ENCODE measurements around the gene UBE2V1.
"Not testable (repeated sequence)": the region's sequence is repeated elsewhere in the genome, so short reads cannot be mapped to it uniquely, and the experiment has no call there.

UBE2V1 gene

GRCh38 chr20:50137702-50138101, 24.8 kb upstream of the UBE2V1 start:
- DNase-seq (ENCODE audit: low read depth), result not testable (repeated sequence)

GRCh38 chr20:50136822-50137599, 24.1 kb upstream of the UBE2V1 start:
- DNase-seq (ENCODE audit: low read depth), result no peak

GRCh38 chr20:50135157-50135556, 22.2 kb upstream of the UBE2V1 start:
- DNase-seq (ENCODE audit: low read depth), result not testable (repeated sequence)

- DNase-seq (ENCODE audit: low read depth), result no peak
These were observed 20.7 kb upstream of the UBE2V1 start for GRCh38 chr20:50133474-50134217.

- DNase-seq (ENCODE audit: low read depth), result no peak
These were observed 20.1 kb upstream of the UBE2V1 start for GRCh38 chr20:50133041-50133440.

- DNase-seq (ENCODE audit: low read depth), result no peak
These were observed 18.0 kb upstream of the UBE2V1 start for GRCh38 chr20:50130995-50131394.

- DNase-seq (ENCODE audit: low read depth), result no peak
These were observed 17.4 kb upstream of the UBE2V1 start for GRCh38 chr20:50130356-50130723.

- no peak for DNase-seq (ENCODE audit: low read depth)
These were observed 16.9 kb upstream of the UBE2V1 start for GRCh38 chr20:50129662-50130355.

GRCh38 chr20:50128520-50128905, 15.6 kb upstream of the UBE2V1 start:
- DNase-seq (ENCODE audit: low read depth), result no peak

GRCh38 chr20:50127587-50128519, 14.9 kb upstream of the UBE2V1 start:
- no peak for DNase-seq (ENCODE audit: low read depth)

- no peak for DNase-seq (ENCODE audit: low read depth)
These were observed 13.7 kb upstream of the UBE2V1 start for GRCh38 chr20:50126662-50127061.

- DNase-seq (ENCODE audit: low read depth), result no peak
These were observed 12.3 kb upstream of the UBE2V1 start for GRCh38 chr20:50125279-50125678.

GRCh38 chr20:50124496-50124895, 11.5 kb upstream of the UBE2V1 start:
- DNase-seq (ENCODE audit: low read depth), result no peak

- no peak for DNase-seq (ENCODE audit: low read depth)
These were observed 10.5 kb upstream of the UBE2V1 start for GRCh38 chr20:50123418-50123817.

GRCh38 chr20:50122763-50123162, 9.8 kb upstream of the UBE2V1 start:
- no peak for DNase-seq (ENCODE audit: low read depth)

GRCh38 chr20:50121858-50122271, 8.9 kb upstream of the UBE2V1 start:
- DNase-seq (ENCODE audit: low read depth), result peak; percentile 76

GRCh38 chr20:50120935-50121693, 8.2 kb upstream of the UBE2V1 start:
- peak; percentile 30 for DNase-seq (ENCODE audit: low read depth)

GRCh38 chr20:50118203-50118602, 5.3 kb upstream of the UBE2V1 start:
- no peak for DNase-seq (ENCODE audit: low read depth)

GRCh38 chr20:50116368-50116999, 3.5 kb upstream of the UBE2V1 start:
- DNase-seq (ENCODE audit: low read depth), result no peak

- DNase-seq (ENCODE audit: low read depth), result peak; percentile 97
These were observed 2.8 kb upstream of the UBE2V1 start for GRCh38 chr20:50115591-50116367.
